CD4-positive, alpha-beta T cell treated with Interleukin-15 for 4 hours (primary cell): ENCODE measurements around the gene C1RL.
"Not testable (repeated sequence)": the region's sequence is repeated elsewhere in the genome, so short reads cannot be mapped to it uniquely, and the experiment has no call there.

Experiments
- DNase-seq: peaks from one replicate; pipeline ENCODE4 v3.0.0-alpha.2; 2020; ENCODE audit warnings: low spot score

Gene C1RL

DNA sequence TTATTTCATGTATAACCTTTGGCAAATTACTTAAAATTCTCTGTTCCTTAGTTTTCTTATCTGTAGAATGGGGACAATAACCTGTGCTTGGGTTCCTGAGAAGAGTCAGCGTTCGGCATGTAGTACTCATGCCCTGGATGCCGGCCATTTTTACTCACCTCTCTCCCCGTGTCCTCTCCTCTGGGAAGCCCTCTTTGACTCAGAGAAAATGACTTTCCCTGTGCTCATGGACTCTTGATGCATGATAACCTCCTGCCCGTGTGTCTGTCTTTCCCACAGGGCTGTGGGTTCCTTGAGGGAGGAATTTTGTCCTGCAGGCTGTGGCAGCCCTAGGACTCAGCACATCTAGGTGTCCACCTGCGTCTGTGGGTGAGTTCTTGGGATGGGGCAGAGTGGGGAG lies 5.8 kb upstream of the C1RL start:
- no peak for DNase-seq

DNA sequence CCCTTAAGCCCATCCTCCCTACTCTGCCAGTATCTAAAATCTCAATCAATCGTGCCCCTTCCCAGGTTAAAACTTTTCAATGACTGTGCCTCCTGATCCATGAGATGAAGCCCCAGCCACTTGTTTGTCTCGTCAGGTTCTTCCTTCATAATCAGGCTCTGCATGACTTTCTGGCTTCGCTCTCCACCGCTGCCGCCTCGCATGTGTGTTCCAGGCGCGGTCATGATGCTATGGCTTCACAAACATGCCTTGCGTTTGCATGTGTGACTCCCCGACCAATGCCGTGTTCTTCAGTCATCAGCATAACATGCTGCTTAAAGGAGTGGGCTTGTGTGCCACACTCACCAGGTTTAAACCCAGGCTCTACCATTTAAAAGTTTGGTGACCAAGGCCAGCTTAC lies 5.0 kb upstream of the C1RL start:
- DNase-seq = no peak

DNA sequence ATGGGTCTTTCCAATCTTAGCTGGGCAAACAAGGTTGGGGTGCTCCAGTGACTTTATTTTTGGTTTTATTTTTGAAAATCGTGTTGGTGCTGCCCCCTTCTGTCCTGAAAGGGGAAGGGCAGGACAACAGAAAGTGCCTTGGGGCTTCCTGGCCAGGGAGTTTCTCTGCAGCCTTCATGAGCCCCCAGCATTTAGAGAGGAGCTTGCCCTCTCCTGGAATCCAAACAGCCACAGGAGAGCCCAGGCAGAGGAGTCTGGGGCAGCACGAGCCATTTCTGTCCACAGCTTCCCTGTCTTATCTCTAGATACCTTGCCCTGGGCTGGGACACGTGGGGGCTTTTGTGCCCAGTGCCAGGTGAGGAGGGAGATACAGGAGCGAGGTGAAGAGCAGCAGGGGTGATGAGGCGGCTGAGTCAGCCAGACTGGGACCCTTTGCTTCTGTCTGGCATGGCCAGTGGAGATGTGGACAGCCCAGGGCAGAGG lies 4.4 kb upstream of the C1RL start:
- peak; percentile 70 for DNase-seq

DNA sequence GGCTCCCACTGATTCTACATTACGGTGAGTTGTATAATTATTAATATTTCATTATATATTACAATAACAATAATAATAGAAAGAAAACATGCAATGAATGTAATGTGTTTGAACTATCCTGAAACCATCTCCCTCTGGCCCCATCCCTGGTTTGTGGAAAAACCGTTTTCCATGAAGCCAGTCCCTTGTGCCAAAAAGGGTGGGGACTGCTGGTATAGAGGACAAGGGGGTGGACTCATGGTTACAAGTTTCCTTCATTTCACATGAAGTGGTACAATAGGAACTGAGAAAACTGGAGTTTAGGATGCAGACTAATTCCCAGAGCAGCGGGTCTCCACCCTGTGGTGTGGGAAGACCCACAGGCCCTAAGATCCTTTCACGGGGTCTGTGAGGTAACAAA lies 3.0 kb upstream of the C1RL start:
- no peak for DNase-seq

DNA sequence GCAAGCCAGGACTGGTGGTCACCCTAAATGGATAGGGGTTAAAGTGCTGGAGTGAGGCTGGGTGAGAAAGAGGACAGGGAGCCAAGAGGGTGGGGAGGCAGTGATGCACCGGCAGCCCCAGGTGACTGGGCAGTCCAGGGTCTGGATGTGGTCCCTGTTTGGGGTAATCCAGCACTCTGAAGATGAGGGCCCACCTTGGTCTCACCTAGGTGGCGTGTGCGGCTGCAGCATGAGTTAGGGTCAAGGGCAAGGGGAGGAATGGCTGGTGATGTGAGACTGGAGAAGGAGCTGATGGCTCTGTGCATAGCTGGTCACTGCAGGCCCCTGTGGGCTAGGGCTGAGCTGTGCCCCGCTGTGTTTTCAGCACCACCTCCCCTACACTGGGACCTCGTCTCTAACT lies 1.6 kb upstream of the C1RL start:
- DNase-seq = no peak

DNA sequence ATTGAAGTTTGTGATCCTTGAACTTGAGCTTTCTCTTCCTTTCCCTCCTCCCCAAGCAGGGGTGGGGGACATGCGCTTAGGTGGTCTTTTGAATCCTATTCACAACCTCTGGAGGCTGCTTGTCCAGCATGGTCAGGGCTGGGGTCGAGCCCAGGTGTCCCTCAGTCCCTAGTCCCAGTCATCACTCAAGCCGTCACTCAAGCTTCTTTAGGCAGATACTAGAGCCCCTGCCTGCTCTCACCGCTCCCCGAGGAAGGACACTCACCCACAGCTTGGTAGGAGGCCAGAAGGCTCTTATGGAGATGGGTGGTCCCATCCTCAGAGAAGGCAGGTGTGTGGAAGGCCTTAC lies 532 bp upstream of the C1RL start:
- no peak for DNase-seq

DNA sequence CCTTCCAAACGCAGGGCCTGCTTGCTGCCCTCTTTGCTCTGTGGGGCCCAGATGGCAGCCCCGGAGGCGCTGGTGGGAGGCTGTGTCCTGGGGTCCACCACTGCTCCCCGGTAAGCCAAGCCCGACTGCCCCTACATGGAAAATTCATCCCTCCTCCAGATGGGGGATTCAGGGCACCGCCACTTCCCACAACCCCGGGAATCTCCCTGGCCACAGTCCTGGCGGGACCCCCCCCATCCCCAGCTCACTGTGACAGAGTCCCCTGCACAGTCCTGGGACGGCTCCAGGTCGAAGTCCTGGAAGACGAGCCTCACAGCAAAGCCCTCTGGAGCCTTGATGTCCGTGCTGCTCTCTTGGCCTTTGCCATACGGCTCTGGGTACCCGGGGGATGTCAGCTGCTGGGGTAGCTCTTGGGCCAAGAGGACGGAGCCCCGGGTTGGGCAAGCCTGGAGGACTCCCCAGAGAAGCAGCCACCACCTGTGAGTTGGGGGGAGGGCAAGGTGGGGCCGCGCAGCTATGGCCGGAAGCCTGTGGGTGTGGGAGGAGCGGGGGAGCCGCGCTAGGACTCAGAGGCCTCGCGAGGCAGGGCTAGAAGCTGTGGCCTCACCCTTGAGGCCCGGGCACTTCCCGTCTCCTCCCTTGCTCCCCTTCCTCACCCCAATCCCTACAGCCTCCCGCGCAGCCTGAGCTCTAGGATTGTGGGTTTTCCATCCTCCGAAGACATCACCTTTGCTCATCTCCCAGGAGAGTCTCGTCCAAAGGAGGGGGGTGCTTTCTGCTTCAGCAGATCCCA lies 815 bp downstream of the C1RL start:
- peak; percentile 75 for DNase-seq

DNA sequence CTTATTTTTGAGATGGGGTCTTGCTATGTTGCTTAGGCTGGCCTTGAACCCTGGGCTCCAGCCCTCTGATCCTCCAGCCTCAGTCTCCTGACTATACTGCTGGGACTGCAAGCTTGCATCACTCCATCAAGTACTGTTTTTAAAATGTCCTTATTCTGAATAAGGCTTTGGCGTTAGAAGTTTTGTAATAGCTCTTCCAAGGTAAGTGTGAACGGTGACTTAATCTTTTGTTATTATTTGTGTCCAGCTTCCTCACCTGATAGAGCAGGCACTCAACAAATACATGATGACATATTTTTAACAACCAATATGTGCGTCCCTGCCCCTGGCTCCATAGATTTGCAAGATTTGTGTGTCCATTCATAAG lies 1.4 kb downstream of the C1RL start:
- no peak for DNase-seq

DNA sequence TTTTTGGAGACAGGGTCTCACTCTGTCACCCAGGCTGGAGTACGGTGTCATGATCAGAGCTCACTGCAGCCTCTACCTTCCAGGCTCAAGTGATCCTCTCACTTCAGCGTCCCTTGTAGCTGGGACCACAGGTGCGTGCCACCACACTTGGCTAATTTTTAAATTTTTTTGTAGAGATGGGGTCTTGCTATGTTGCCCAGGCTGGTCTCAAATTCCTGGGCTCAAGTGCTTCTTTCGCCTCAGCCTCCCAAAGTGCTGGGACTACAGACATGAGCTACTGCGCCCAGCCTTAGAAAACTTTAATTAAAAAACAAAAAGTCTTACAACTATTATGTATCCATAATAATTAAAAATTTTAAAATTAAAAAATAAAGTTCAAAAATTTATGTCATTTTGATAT lies 1.8 kb downstream of the C1RL start:
- DNase-seq = not testable (repeated sequence)

DNA sequence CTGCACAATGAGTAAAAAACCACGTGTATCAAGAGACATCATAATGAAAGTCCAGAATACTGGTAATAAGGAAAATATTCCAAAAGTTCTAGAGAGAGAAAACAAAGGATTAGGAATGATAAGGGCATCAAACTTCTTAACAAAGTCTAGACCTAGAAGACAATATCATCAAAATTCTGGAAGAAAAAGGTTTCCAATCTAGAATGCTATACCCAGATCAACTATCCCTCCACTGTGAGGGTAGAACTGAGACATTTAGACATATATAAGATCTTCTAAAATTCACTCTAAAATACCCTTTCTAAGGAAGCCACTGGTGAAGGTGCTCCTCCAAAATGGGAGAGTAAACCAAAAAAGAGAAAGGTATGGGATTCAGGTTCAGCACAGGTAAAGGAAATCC lies 2.9 kb downstream of the C1RL start:
- no peak for DNase-seq

DNA sequence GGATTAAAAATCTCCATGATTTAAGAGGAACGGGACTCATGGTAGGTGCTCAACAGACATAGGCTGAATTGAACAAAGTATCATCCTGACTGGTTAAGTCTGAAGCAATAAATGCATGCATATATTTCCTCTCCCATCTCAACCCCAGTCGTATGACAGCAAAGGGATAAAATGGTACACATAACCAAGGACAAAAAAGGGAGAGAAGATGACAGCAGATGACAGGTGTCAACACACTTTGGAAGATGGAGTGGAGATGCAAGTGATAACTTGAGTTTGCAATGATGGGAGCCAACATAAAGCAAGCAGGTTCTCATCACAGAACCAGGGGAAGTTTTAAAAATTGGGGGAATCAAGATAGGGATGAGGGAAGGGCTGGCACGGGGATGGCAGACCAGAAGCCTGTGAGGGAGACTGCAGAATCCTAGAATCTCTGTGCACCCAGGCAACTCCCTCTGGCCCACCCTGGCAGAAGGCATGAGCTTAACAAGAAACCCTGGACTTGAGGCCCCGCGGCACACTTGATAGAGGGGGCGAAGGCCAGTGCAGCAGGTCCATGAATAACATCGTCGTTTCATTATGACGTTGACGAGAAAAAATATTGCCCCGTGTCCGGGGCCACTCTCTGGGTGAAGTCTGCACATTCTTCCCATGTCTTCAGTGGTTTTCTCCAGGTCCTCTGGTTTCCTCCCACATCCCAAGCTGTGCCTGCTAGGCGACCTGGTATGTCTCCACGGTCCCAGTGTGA lies 5.0 kb downstream of the C1RL start:
- no peak for DNase-seq

DNA sequence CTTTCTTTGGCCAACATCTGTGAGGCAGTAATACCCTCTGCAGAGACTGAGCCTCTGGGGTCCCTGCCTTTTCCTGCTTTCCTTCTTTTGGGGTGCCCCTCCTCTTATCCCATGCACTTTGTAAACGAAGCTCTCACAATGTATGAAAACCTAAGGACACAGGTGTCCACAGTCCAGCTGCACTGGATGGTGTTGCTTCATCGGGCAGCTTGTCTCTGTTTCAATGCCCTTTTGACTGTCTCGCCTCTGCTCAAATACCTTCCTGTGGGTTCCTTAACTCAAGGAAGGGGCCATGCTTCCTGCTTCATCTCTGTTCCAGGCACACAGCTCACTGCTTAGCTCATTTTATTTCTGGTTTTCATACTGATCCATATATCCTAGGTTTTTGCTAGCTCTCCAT lies 6.4 kb downstream of the C1RL start:
- no peak for DNase-seq

DNA sequence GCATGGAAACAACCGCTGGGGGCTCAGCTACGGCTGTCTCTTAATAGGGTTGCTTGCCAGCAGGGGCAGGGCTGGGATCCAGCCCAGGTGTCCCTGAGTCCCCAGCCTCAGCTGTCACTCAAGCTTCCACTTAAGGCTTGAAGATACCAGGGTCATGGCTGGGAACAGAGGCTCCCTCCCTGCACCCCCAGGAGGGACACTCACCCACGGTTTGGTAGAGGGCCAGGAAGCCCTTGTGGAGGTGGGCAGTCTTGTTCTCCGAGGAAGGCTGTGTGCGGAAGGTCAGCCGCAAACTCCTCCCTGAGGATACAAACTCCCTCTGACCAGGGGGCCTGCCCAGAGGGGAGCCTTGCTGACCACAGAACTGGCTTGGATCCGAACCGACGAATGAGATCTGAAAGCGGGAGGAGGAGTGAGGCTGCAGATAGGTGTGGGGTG lies 7.3 kb downstream of the C1RL start:
- no peak for DNase-seq

DNA sequence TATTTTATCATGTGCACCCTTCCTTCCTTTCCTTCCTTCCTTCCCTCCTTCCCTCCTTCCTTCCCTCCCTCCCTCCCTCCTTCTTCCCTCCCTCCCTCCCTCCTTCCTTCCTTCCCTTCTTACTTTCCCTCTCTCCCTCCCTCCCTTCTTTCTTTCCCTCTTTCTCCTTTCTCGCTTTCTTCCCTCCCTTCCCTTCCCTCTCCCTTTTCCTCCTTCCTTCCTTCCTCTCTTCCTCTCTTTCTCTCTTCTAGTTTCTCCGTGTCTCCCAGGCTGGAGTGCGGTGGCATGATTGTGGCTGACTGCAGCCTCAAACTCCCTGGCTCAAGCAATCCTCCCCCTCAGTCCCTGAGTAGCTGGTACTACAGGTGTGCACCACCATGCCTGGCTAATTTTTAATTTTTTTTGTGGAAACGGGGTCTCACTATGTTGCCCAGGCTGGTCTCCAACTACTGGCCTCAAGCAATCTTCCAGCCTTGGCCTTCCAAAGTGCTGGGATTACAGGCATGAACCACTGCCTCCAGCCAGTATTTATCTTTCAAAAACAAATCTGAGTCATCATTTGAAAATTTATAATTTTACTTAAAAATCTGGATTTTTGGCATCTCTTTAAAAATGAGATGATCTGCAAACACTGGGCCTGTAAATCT lies 7.8 kb downstream of the C1RL start:
- DNase-seq = no peak

DNA sequence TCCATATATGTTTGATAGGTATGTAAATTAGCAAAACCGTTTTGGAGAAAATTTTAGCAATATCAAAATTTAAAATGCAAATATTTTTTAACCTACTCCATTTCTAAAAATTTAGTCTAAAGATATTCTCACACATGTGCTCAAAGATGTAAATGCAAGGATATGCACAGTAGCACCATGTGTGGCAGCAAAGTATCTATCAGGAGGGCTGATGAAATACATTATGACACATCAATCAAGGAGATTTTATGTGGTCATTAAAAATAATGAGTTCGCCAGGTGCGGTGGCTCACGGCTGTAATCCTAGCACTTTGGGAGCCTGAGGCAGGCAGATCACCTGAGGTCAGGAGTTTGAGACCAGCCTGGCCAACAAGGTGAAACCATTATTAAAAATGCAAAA lies 8.8 kb downstream of the C1RL start:
- no peak for DNase-seq

DNA sequence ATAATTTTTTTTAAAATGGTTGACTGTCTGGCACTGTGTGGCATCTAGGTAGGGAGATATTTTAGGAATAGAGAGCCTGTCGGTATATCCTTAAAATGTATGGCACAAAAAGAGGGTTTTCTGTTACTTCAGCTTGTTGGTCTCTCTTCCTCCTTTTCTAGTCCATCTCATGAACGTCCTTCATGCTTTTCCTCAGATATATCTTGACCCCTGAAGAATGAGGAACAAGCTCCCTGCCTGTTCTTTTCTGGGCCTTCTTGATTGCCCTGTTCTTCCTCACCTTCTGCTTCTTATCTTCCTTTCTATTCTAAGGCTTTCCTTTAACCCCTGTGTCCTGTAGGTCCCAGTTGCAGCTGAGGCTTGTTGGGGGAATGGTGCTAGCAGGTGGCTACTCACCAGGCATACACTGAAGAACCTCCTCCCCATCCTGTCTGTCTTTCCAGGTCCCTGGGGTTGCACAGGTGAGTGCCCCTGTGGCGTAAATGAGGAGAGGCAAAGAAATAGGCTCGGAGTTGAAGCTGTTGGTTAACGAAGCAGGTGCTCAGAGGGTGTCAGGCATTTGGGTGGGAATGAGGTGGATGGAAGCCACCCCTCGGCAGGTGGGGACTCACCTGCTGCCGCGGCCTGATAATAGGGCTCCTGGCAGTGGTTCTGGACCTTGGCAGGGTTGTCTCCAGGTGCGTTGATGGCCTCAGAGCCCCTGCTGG lies 9.6 kb downstream of the C1RL start:
- no peak for DNase-seq

DNA sequence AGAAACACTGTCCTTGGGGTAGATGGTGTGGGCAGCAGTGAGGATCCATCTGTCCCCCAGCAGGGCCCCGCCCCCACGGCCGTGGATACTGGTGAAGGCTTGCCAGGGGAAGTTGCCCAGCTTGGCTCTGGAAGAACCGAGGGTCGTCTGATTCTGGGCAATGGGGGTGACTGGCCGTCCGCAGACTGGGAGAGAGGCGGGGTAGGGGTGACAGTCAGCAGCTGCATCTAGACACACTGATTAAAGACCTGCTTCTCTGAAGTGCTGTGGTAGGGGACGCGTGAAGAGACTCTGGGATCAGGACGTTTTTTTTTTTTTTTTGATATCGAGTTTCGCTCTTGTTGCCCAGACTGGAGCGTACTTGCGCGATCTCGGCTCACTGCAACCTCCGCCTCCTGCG lies 12.0 kb downstream of the C1RL start:
- DNase-seq = no peak

DNA sequence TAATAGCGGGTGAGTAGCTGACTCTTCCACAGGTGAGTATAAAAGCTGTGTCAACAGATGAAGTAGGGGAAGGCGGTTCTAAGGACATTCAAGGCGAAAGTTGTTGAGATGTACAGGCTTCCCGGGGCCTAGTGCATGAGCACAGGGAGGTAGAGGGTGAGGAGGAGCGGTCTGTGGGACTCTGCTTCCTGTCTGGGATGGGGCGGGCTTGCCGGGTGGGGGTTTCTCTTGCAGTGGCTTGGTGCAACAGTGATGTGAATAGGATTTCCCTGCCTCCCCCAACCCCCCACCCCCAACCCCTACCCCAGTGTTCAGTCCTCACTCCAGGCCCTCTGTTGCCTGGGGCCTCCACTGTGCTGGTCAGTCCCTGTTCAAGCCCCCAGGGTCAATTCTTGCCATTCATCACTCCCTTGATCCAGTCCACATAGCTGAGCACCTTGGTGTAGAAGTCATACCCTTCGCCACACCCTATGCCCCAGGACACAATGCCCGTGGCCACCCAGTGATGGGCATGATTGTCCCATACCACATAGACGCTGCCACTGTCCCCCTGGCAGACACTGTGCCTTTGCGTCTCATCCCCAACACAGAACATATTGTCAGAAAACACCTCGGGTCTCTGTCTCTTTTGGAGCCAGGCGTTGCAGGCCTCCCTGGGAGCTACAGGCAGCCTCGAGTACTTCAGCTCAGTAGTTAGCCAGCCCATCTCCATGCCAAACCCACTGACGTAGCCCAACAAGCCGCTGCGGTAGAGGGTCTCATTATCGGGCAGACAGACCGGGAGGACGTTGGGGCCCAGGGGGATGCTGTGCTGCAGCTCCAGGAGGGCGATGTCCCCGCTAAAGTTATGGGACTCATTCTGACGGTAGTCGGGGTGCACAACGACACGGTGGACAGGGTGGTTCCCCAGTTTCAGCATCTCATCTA lies 12.7 kb downstream of the C1RL start:
- DNase-seq = no peak

DNA sequence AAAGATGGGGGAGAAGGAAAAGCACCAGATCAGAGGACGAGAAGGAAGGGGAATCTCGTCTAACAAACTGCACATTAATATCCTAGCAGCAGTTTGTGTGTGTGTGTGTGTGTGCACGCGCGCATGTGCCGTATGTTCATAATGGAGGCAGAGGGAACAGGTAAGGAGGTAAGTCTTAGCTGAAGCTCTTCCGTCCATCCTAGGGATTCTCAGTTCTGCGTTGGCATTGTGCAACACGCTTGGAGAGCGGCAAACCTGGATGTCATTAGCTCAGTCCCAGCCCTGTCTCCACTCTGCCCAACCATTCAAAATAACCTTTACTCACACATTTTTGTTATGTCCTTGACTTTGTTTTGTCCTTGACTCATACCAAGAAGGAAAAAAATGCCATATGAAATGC lies 15.1 kb downstream of the C1RL start:
- DNase-seq = no peak

DNA sequence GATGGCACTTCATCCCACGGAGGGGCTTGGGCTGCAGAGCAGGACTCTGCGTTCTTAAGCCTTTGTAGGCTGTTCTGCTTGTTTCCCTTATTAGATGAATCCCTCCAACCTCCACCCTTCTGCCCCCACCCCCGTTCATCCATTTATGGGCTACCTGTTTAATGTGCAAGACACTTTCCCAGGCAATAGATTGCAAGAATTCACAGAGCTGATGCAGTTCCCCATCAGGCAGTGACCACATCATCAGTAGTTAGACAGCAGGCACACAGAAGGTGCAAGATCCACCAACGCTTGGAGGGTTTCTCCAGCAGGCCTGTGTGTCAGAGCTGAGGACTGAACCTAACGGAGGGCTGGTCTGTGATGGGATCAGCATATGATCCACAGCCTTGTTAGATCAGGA lies 15.5 kb downstream of the C1RL start:
- no peak for DNase-seq

DNA sequence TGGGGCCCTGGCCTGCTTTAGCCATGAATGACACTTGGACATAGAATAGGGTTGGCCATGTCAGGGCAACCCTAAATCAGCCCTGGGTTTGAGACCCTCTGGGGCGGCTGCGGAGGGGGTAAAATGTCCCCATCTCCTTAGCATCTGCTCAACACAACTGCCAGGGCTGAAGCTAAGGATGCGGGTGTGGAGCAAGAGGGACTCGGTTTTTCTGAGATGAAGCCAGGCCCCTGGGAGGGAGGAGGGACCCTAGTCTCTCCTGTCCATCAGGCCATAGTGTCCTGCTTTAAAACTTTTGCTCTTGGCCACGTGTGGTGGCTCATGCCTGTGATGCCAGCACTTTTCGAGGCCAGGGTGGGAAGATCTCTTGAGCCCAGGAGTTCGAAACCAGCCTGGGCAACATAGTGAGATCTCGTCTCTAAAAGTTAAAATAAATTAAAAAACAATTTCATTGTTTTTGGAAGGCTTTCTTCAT lies 16.0 kb downstream of the C1RL start:
- no peak for DNase-seq
